Liver (tissue), 9 donors: ENCODE data around the gene WBP1. TPM values are rescaled to one million over a fixed set of nuclear protein-coding genes. Genes with fewer than 3 reads are reported as not detected.
A peak's percentile ranks its signal among the peaks of the same experiment; 100 is the strongest.

Experiments
- DNase-seq: peaks from one replicate; pipeline ENCODE4 v3.0.0-alpha.2; 2017; ENCODE audit warnings: low spot score
- H3K27ac ChIP-seq, 2 donors: one replicate each; pipeline ENCODE4 v1.7.0; 2013; ENCODE audit warnings: inconsistent platforms in 2 of 2, low read length in 2 of 2, control low read depth in 1 of 2, low read depth in 1 of 2, mild to moderate bottlenecking in 1 of 2
- H3K27me3 ChIP-seq, 4 donors: one replicate each; pipeline versions ENCODE4 v1.6.1 to v1.7.0; 2013; ENCODE audit warnings: low read length in 3 of 4, inconsistent platforms in 1 of 4, mild to moderate bottlenecking in 1 of 4, moderate library complexity in 1 of 4; ENCODE audit not compliant: control insufficient read depth in 4 of 4, insufficient read depth in 4 of 4
- H3K36me3 ChIP-seq, 4 donors: one replicate each; pipeline versions ENCODE4 v1.6.1 to v1.7.0; 2013; ENCODE audit warnings: low read length in 3 of 4, mild to moderate bottlenecking in 3 of 4, low read depth in 1 of 4, moderate library complexity in 1 of 4; ENCODE audit not compliant: control insufficient read depth in 4 of 4, insufficient read depth in 3 of 4
- H3K4me1 ChIP-seq, 4 donors: one replicate each; pipeline versions ENCODE4 v1.6.1 to v1.7.0; 2013; ENCODE audit warnings: low read length in 3 of 4, mild to moderate bottlenecking in 3 of 4, moderate library complexity in 1 of 4; ENCODE audit not compliant: control insufficient read depth in 4 of 4, insufficient read depth in 4 of 4
- H3K4me3 ChIP-seq, 3 donors: one replicate each; pipeline versions ENCODE4 v1.6.1 to v1.7.0; 2013; ENCODE audit warnings: low read length in 3 of 3, control low read depth in 1 of 3, low read depth in 1 of 3, mild to moderate bottlenecking in 1 of 3
- H3K9ac ChIP-seq, 2 donors: one replicate each; pipeline ENCODE4 v1.7.0; 2013; ENCODE audit warnings: low read length in 2 of 2, mild to moderate bottlenecking in 2 of 2, moderate library complexity in 2 of 2, control low read depth in 1 of 2, low read depth in 1 of 2
- H3K9me3 ChIP-seq, 4 donors: one replicate each; pipeline versions ENCODE4 v1.6.1 to v1.7.0; 2013; ENCODE audit warnings: low read length in 3 of 4; ENCODE audit not compliant: control insufficient read depth in 4 of 4
- EGR1 ChIP-seq, 2 donors: IDR thresholded peaks; 2 replicates each; pipeline ENCODE4 v1.6.1; 2016 to 2018; ENCODE audit warnings: antibody characterized with exemption in 2 of 2, low read depth in 2 of 2
- FOXA1 ChIP-seq: IDR thresholded peaks from 2 replicates; pipeline ENCODE4 v1.6.1; 2016; ENCODE audit warnings: antibody characterized with exemption
- FOXA2 ChIP-seq: IDR thresholded peaks from 2 replicates; pipeline ENCODE4 v1.6.1; 2016; ENCODE audit warnings: antibody characterized with exemption
- GABPA ChIP-seq, 2 donors: IDR thresholded peaks in 1 of 2; conservative IDR thresholded peaks in 1 of 2; 2 replicates each; pipeline ENCODE4 v1.6.1; 2016; ENCODE audit warnings: antibody characterized with exemption in 2 of 2, mild to moderate bottlenecking in 1 of 2, moderate library complexity in 1 of 2
- HNF4A ChIP-seq, 2 donors: conservative IDR thresholded peaks; 2 replicates each; pipeline ENCODE4 v1.6.1; 2016; ENCODE audit warnings: antibody characterized with exemption in 2 of 2, mild to moderate bottlenecking in 2 of 2
- HNF4G ChIP-seq: IDR thresholded peaks from 2 replicates; pipeline ENCODE4 v1.6.1; 2016; ENCODE audit warnings: antibody characterized with exemption
- JUND ChIP-seq, 2 donors: IDR thresholded peaks; 2 replicates each; pipeline ENCODE4 v1.6.1; 2016; ENCODE audit warnings: antibody characterized with exemption in 2 of 2
- NR2F2 ChIP-seq: IDR thresholded peaks from 2 replicates; pipeline ENCODE4 v1.6.1; 2016; ENCODE audit warnings: antibody characterized with exemption
- RAD21 ChIP-seq, 2 donors: IDR thresholded peaks; 2 replicates each; pipeline ENCODE4 v1.6.1; 2016; ENCODE audit warnings: antibody characterized with exemption in 2 of 2, mild to moderate bottlenecking in 2 of 2
- RXRA ChIP-seq, 2 donors: IDR thresholded peaks; 2 replicates each; pipeline ENCODE4 v1.6.1; 2017 to 2018; ENCODE audit warnings: antibody characterized with exemption in 2 of 2, mild to moderate bottlenecking in 1 of 2
- SP1 ChIP-seq: IDR thresholded peaks from 2 replicates; pipeline ENCODE4 v1.6.1; 2018; ENCODE audit warnings: antibody characterized with exemption, mild to moderate bottlenecking
- TAF1 ChIP-seq: conservative IDR thresholded peaks from 2 replicates; pipeline ENCODE4 v1.6.1; 2016; ENCODE audit warnings: antibody characterized with exemption, mild to moderate bottlenecking
- YY1 ChIP-seq: IDR thresholded peaks from 2 replicates; pipeline ENCODE4 v1.6.1; 2016; ENCODE audit warnings: antibody characterized with exemption, mild to moderate bottlenecking
- WGBS: extraction: QIAGEN DNeasy Blood & Tissue Kit; methylation state at CpG from one replicate; pipeline ENCODE4 v1.1.7; 2013; 5-methylcytosine and 5-hydroxymethylcytosine counted together
- polyA plus RNA-seq, 2 donors: library from polyadenylated mRNA; stranded (reverse) in 1 of 2; unstranded in 1 of 2; fragments of 200-250 nt in 1 of 2; fragments of >200 nt in 1 of 2; fragmentation: Nextera tagmentation in 1 of 2; extraction: Ambion mirVana in 1 of 2; gene quantifications; one replicate each; pipeline versions ENCODE4 v1.2.1 to v1.2.3, GENCODE V29; 2013 to 2015
- total RNA-seq, 2 donors: library from RNA; depleted of rRNA; stranded (reverse); fragments of >200 nt; gene quantifications; one replicate each; pipeline ENCODE4 v1.2.3, GENCODE V29; 2014
- TF ChIP-seq, protein P1 (sequence below): IDR thresholded peaks from 2 replicates; pipeline ENCODE4 v1.6.1; 2016; ENCODE audit warnings: antibody characterized with exemption
- TF ChIP-seq, protein P2 (sequence below): fragments of 150-350 bp; IDR thresholded peaks from 2 replicates; pipeline ENCODE4 v1.5.1; 2017; ENCODE audit warnings: improper control_type of control experiment, low read depth, low read length; ENCODE audit not compliant: missing input control
- TF ChIP-seq, protein P3 (sequence below): IDR thresholded peaks from 2 replicates; pipeline ENCODE4 v1.6.1; 2016; ENCODE audit warnings: antibody characterized with exemption, mild to moderate bottlenecking
- TF ChIP-seq, protein P4 (sequence below): IDR thresholded peaks from 2 replicates; pipeline ENCODE4 v1.6.1; 2016; ENCODE audit warnings: antibody characterized with exemption
- TF ChIP-seq, protein P5 (sequence below): IDR thresholded peaks from 2 replicates; pipeline ENCODE4 v1.6.1; 2016; ENCODE audit warnings: antibody characterized with exemption
- donor health status: healthy.
- donor health status: healthy.
- donor health status: healthy.
- donor health status: healthy.
- donor health status: healthy.

Gene WBP1
- total and polyA plus RNA-seq, 4 donors: 19.2 to 45.0 (median 24.9) TPM

DNA sequence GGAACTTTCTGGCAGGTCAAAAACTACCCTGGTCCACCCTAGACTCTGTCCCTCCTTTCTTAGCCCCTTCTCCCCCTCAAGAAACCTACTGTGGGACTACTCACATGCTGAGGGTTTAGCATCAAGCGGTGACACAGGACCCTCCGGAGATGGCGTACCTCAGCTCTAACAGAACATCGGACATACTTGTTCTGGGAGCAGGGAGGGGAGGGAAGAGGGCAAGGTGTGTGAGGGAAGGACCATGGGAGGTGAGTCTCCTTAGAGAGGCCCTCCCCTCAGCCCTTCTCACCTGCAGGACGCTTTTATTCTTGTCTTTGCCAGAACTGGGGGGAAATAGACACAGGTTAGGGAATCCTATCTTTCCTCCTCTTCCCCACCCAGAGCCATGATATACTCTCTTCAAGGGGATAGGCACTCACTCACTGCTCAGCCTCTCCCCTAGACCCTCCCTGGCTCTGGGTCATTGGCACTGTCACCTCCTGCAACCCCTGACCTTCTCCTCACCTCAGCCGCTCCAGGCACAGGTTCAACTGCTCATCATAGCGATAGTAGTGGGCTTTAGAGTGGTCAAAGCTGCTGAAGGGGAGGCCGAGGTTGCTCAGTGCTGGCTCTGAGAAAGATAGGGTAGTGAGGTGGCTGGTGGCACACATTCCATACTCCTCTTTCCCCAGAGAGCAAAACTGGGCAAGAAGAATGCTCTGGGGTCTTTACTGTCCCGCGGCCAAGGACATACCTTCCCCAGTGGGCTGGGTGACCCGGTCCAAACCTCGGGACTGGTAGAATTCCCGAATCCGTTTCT lies 47.4 kb downstream of the WBP1 start:
- TF ChIP-seq RXRA (IDR thresholded peaks at IDR 0.05) (peak in 1 of 2 donors; percentile 71), JUND (IDR thresholded peaks at IDR 0.05) (no peak)
- Histone ChIP-seq H3K9me3 (no peaks in the 10 kb centered on the region), H3K4me3 (peak overlapping the region in 2 of 3 donors; percentile 14 to 26), H3K27me3 (peaks cover 0 to 4% (median 0%) of the 10 kb centered on the region in 4 donors), H3K9ac (no peak overlapping the region), H3K27ac (peak overlapping the region in 1 of 2 donors; percentile 13), H3K36me3 (peaks cover 0 to 6% (median 4%) of the 10 kb centered on the region in 4 donors), H3K4me1 (peaks cover 11 to 61% (median 48%) of the 10 kb centered on the region in 4 donors)
- 82% methylated on average over 14 of the region's 14 CpGs for WGBS
- DNase-seq: no peak

DNA sequence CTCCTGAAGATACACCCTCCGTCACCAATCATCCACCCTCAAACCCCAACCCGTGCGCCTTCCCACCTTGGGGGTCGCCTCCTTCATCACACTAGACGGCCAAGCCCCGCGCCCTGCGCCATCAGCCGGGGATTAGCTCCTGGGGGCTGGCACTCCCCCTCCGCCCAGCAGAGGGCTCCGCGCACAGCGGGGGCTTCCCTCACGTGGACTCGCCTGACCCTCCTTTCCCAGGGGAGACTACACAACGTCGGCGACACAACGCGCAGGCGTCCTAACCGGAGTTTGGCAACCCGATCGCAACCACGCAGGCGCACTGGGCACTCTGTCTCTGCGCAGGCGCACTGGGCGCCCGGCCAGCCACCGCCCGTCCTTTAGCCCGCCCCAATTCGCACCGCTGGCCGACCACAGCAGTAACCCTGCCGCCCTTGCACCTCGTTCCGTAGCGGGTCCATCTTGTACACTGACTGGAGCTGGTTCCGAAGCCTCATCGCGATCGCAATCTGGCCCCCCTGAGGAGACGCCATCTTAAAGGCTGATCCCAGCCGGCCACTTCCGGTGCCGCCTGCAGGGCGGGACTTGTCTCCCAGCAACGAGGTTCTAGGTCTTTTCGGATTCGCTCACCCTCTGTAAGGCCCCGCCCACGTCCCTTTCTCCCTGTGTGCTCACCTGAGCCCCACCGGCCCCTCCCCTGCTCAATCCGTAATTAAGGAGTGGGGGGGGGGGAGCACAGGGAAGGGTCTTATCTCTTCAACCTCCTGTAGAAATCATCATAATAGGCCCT lies 49.1 kb downstream of the WBP1 start, which contains the start of gene PCGF1:
Gene PCGF1 (minus strand): TSS at position 551 of the 781 bp plus-strand sequence. CDS start 27 bp downstream, at position 524.
- H3K27me3 ChIP-seq: peaks cover 0 to 12% (median 0%) of the 10 kb centered on the region in 4 donors

More for the DNA sequence above, 49.1 kb downstream of the WBP1 start, which contains the start of gene PCGF1:
- peaks cover 11 to 50% (median 35%) of the 10 kb centered on the region in 4 donors for H3K4me1 ChIP-seq
- H3K9ac ChIP-seq: peak within 1 kb of the TSS; percentile 78 to 91
- peak; percentile 100 for DNase-seq
- peak within 1 kb of the TSS; percentile 99 for H3K27ac ChIP-seq
- peaks cover 0 to 6% (median 4%) of the 10 kb centered on the region in 4 donors for H3K36me3 ChIP-seq
- peak within 1 kb of the TSS; percentile 70 to 92 (median 90) for H3K4me3 ChIP-seq
- WGBS: under 1% methylated on average over 56 of the region's 56 CpGs
- no peaks in the 10 kb centered on the region for H3K9me3 ChIP-seq
- TF ChIP-seq HNF4G (no peak), FOXA1 (no peak), EGR1 (IDR thresholded peaks at IDR 0.05; ENCODE audit: low read depth in 2 of 2) (peak in 1 of 2 donors; percentile 24), GABPA (IDR thresholded peaks at IDR 0.05 in 1 of 2, conservative IDR thresholded peaks at IDR 0.05 in 1 of 2) (peak; percentile 75 to 92), NR2F2 (no peak), FOXA2 (no peak), JUND (IDR thresholded peaks at IDR 0.05) (no peak), RAD21 (IDR thresholded peaks at IDR 0.05) (no peak), HNF4A (conservative IDR thresholded peaks at IDR 0.05) (no peak), YY1 (peak; percentile 99), TAF1 (no peak), RXRA (IDR thresholded peaks at IDR 0.05) (peak; percentile 8 to 31), SP1 (peak; percentile 59)
- TF ChIP-seq, protein P1, sequence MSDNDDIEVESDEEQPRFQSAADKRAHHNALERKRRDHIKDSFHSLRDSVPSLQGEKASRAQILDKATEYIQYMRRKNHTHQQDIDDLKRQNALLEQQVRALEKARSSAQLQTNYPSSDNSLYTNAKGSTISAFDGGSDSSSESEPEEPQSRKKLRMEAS: no peak
- TF ChIP-seq, protein P2, sequence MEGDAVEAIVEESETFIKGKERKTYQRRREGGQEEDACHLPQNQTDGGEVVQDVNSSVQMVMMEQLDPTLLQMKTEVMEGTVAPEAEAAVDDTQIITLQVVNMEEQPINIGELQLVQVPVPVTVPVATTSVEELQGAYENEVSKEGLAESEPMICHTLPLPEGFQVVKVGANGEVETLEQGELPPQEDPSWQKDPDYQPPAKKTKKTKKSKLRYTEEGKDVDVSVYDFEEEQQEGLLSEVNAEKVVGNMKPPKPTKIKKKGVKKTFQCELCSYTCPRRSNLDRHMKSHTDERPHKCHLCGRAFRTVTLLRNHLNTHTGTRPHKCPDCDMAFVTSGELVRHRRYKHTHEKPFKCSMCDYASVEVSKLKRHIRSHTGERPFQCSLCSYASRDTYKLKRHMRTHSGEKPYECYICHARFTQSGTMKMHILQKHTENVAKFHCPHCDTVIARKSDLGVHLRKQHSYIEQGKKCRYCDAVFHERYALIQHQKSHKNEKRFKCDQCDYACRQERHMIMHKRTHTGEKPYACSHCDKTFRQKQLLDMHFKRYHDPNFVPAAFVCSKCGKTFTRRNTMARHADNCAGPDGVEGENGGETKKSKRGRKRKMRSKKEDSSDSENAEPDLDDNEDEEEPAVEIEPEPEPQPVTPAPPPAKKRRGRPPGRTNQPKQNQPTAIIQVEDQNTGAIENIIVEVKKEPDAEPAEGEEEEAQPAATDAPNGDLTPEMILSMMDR: no peak
- TF ChIP-seq, protein P3, sequence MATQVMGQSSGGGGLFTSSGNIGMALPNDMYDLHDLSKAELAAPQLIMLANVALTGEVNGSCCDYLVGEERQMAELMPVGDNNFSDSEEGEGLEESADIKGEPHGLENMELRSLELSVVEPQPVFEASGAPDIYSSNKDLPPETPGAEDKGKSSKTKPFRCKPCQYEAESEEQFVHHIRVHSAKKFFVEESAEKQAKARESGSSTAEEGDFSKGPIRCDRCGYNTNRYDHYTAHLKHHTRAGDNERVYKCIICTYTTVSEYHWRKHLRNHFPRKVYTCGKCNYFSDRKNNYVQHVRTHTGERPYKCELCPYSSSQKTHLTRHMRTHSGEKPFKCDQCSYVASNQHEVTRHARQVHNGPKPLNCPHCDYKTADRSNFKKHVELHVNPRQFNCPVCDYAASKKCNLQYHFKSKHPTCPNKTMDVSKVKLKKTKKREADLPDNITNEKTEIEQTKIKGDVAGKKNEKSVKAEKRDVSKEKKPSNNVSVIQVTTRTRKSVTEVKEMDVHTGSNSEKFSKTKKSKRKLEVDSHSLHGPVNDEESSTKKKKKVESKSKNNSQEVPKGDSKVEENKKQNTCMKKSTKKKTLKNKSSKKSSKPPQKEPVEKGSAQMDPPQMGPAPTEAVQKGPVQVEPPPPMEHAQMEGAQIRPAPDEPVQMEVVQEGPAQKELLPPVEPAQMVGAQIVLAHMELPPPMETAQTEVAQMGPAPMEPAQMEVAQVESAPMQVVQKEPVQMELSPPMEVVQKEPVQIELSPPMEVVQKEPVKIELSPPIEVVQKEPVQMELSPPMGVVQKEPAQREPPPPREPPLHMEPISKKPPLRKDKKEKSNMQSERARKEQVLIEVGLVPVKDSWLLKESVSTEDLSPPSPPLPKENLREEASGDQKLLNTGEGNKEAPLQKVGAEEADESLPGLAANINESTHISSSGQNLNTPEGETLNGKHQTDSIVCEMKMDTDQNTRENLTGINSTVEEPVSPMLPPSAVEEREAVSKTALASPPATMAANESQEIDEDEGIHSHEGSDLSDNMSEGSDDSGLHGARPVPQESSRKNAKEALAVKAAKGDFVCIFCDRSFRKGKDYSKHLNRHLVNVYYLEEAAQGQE: no peak
- TF ChIP-seq, protein P4, sequence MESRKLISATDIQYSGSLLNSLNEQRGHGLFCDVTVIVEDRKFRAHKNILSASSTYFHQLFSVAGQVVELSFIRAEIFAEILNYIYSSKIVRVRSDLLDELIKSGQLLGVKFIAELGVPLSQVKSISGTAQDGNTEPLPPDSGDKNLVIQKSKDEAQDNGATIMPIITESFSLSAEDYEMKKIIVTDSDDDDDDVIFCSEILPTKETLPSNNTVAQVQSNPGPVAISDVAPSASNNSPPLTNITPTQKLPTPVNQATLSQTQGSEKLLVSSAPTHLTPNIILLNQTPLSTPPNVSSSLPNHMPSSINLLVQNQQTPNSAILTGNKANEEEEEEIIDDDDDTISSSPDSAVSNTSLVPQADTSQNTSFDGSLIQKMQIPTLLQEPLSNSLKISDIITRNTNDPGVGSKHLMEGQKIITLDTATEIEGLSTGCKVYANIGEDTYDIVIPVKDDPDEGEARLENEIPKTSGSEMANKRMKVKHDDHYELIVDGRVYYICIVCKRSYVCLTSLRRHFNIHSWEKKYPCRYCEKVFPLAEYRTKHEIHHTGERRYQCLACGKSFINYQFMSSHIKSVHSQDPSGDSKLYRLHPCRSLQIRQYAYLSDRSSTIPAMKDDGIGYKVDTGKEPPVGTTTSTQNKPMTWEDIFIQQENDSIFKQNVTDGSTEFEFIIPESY: no peak
- TF ChIP-seq, protein P5, sequence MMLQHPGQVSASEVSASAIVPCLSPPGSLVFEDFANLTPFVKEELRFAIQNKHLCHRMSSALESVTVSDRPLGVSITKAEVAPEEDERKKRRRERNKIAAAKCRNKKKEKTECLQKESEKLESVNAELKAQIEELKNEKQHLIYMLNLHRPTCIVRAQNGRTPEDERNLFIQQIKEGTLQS: no peak
